KOPT-K1 (cell line): ENCODE results near the gene JAKMIP1.

Source experiments
- H3K27ac ChIP-seq: fragments of 200-600 bp; sonication (generic); 2 replicates; pipeline ENCODE4 v1.5.1; 2016; ENCODE audit warnings: antibody characterized with exemption, mild to moderate bottlenecking, low read depth, low read length; ENCODE audit not compliant: poor library complexity, severe bottlenecking
- H3K36me3 ChIP-seq: fragments of 200-600 bp; sonication (generic); 2 replicates; pipeline ENCODE4 v1.5.1; 2017; ENCODE audit warnings: antibody characterized with exemption, mild to moderate bottlenecking, low read length, moderate library complexity; ENCODE audit not compliant: insufficient read depth
- H3K9me3 ChIP-seq: fragments of 200-600 bp; sonication (generic); 2 replicates; pipeline ENCODE4 v1.5.1; 2017; ENCODE audit warnings: antibody characterized with exemption, low read length, mild to moderate bottlenecking; ENCODE audit not compliant: insufficient read depth, poor library complexity, severe bottlenecking

The JAKMIP1 gene

DNA sequence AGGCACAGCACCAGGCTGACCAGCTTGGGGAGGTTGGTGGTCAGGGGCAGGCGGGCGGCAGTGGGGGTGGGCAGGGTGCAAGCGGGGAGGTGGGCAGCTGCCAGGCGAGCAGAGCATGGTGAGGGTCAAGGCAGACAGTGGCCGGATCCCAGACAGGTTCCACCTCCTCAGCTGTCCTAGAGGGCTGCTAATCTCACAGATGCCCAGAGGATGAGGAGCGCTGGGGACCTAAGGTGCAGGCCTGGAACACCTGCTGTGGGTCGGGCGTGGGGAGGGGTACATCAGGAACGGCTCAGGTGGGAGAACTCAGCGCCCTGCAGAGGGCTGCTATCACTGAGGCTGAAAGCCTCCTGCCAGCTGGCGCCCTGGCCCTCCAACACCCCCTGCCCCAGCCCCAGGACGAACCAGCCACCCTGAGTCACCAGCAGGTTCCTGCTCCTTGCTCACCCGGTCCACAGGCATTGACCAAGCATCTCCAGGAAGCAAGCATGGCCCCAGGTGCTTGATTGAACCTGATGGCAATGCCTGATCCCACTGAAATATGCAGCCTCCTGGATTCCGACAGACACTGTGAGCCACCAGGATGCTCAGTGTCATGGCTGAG lies 153.7 kb downstream of the JAKMIP1 start:
- Histone ChIP-seq H3K36me3 (peaks cover 40% of the 10 kb centered on the region), H3K27ac (no peak overlapping the region), H3K9me3 (no peaks in the 10 kb centered on the region)

DNA sequence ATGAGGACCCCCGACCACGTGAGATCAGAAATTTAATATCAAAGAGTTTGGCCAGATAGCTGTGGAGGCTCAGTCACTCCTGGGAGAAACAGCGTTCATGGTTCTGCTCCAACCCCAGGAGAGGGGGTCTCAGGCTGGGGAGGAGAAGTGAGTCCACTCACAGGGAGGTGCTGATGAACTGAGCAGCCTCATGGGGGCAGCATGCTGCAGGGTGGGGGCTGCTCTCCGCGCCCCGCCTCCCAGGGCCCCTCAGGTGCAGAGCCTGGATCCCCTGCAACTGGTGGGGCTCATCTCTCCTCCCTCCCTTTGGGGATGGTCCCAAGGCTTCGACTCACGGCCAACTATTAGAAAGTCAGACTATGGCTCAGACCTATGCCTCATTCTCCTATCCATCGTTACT lies 155.5 kb downstream of the JAKMIP1 start:
- no peak overlapping the region for H3K27ac ChIP-seq
- H3K36me3 ChIP-seq = peaks cover 25% of the 10 kb centered on the region; the same call in 1 of the 2 replicates
- no peaks in the 10 kb centered on the region for H3K9me3 ChIP-seq

DNA sequence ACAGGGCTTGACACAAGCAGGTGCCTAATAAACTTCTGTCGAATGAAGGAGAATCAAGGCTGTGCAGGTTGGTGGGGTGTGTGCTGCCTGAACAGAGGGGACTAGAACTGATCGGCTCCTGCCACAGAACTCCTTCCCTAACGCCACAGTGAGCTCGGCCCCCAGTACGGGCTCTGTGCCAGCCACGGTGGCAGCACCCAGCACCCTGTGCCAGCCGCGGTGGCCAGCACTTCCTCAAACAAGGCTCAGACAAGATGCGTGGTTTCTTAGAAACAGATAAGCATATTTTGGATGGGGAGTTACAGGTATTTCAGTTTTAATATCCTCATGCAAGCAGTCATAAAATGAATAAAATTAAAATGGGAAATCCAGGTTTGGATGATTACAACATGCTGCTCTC lies 156.1 kb downstream of the JAKMIP1 start:
- Histone ChIP-seq H3K36me3 (peaks cover 20% of the 10 kb centered on the region; the same call in 1 of the 2 replicates), H3K27ac (no peak overlapping the region), H3K9me3 (no peaks in the 10 kb centered on the region)

DNA sequence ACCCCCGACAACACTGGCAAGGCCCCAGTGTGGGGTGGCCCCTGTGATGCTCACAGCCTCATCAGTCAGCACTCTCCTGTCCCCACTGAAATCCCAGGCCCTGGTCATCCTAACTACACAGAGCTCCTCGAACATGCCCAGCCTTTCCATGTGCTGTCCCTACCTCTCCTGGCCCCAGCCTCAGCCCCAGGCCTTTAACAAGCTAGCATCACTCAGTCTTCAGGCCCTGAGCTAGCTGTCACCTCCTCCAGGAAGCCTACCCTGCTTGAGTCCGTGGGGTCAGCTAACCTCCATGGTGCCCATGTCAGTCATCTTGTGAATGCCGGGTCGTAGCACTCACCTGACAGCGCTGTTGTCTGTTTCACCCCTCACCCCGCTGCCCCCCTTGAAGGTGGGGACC lies 156.5 kb downstream of the JAKMIP1 start:
- H3K36me3 ChIP-seq = peaks cover 17% of the 10 kb centered on the region; the same call in 1 of the 2 replicates
- no peak overlapping the region for H3K27ac ChIP-seq

DNA sequence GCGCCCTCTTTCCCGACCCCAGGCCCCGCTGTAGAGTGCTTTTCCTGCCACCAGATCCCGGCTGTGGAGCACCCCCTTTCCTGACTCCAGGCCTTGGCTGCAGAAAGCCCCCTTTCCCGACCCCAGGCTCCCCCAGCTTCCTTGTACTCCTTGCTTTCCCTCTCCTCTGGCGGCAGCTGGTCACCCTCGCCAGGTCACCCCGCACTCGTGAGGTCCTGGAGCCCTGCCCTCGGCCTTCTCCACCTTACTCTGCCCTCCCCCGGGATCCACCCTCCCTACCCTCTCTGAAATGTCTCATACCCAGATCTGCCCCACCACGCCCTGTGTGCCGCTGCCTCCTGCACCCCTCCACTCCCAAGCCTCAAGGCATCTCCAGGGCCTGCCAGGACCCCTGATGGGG lies 157.2 kb downstream of the JAKMIP1 start:
- H3K9me3 ChIP-seq = no peaks in the 10 kb centered on the region
- no peak overlapping the region for H3K27ac ChIP-seq
- 0 out of 2 replicates have a peak, but pooled peaks cover 10% of the 10 kb centered on the region for H3K36me3 ChIP-seq

More for the DNA sequence above, 156.5 kb downstream of the JAKMIP1 start:
- H3K9me3 ChIP-seq = no peaks in the 10 kb centered on the region

DNA sequence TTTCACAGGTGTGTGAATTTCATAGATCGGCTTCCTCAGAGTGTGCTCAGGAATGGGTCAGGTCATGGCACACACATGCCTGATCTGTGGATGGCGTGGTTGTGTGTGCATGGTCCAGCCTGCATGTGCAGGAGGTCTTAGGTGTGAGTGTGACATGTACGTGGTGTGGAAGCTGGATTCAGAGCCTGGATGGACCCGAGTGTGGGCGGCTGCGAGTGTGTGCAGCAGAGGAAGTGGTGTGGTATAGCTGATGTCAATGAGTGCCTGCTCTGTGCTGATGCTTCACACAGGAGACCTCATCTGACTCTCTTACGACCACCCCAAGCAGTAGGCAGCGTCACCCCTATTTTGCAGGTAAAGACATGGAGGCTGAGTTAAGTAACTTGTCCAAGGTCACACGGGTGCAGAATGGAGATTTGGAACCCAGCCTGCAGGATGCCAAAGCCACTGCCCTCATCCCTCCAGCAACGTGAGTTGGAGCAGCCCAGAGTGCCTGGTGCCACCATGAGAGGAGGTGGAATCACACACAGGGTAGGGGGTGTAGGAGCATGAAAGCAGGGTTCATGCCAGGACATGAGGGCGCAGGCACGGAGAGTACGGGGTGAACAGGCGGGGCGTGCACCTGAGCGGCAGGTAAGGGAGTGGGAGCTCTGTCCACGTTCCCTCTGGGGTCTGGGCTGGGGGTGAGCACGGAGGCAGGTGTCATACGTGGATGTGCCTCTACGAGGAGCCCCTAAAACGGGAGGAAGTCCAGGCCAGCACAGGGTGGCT lies 157.9 kb downstream of the JAKMIP1 start:
- H3K36me3 ChIP-seq = 0 out of 2 replicates have a peak, but pooled peaks cover 9% of the 10 kb centered on the region

DNA sequence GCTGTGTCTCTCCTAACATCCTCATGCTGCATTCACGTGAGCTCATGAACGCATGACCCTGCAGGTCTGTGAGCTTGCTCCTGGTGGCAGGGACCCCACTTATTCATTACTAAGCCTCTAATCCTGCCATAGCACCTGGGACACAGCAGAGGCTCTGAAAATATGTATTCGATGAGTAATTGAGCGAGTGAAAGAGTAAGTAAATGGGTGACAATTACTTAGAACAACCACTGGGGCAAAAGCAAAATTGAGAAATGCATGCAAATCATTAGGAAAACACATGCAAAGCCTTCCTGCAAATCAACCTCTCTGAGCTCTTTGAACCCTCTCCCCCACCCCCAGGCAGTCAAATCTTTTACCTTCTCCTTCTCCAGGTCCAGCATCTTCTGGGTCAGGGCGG lies 158.5 kb downstream of the JAKMIP1 start:
- Histone ChIP-seq H3K9me3 (no peaks in the 10 kb centered on the region), H3K27ac (no peak overlapping the region), H3K36me3 (0 out of 2 replicates have a peak, but pooled peaks cover 2% of the 10 kb centered on the region)

More for the DNA sequence above, 157.9 kb downstream of the JAKMIP1 start:
- no peak overlapping the region for H3K27ac ChIP-seq
- no peaks in the 10 kb centered on the region for H3K9me3 ChIP-seq

DNA sequence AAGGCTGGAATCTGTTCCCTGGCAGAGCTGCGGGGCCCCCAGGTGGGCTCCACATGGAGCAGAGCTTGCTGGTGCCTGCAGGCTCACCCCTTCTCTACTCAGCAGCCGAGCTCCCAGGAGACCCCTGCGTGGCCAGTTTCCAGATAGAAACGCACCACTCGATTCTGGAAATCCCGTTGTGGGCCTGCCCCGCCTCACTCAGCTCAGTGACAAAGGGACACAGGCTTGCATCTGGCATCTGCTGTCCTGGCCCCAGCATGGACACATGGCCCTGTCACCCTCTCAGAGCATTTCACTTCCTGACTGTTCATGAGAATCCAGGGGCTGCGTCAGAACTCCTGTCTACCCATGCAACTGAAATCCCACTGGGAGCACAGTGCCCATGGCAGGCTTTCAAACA lies 161.6 kb downstream of the JAKMIP1 start:
- Histone ChIP-seq H3K27ac (no peak overlapping the region), H3K36me3 (no peaks in the 10 kb centered on the region), H3K9me3 (no peaks in the 10 kb centered on the region)

DNA sequence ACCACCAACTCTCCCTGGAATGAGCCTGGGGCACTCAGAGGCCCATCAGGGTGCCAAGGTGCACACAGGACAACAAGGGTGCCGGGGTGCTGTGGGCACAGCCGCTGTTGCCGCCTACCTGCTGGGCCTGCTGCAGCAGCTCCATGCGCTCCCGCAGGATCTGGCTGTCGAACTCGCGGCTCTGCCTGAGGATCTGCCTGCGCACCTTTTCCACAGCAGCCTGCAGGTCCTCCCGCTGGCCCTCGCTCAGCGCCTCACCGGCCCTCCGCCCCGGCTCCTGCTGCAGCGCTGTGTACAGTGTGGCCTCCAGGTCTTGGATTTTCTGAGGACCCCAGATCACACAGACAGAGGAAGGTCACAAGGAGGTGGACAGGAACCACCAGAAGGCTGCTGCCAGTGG lies 164.6 kb downstream of the JAKMIP1 start:
- Histone ChIP-seq H3K9me3 (no peaks in the 10 kb centered on the region), H3K27ac (no peak overlapping the region), H3K36me3 (peaks cover 18% of the 10 kb centered on the region)

DNA sequence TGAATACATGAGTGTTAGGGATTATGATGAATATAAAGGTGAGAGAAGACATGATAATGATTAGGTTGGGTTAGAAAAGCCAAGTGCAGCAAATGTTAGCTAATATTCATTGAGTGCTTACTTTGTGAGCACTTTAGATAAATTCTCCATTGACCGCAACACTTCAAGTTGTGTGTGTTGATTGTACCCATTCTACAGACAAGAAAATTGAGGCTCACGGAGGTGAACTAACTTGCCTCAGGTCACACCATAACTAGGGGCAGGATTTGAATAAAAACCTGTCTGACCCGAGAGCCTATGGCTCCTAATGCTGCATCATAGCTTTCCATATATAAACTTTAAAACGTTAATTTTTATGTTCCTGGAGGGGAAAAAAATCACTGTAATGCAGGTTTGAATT lies 167.0 kb downstream of the JAKMIP1 start:
- no peaks in the 10 kb centered on the region for H3K9me3 ChIP-seq
- peaks cover 28% of the 10 kb centered on the region for H3K36me3 ChIP-seq
- no peak overlapping the region for H3K27ac ChIP-seq

DNA sequence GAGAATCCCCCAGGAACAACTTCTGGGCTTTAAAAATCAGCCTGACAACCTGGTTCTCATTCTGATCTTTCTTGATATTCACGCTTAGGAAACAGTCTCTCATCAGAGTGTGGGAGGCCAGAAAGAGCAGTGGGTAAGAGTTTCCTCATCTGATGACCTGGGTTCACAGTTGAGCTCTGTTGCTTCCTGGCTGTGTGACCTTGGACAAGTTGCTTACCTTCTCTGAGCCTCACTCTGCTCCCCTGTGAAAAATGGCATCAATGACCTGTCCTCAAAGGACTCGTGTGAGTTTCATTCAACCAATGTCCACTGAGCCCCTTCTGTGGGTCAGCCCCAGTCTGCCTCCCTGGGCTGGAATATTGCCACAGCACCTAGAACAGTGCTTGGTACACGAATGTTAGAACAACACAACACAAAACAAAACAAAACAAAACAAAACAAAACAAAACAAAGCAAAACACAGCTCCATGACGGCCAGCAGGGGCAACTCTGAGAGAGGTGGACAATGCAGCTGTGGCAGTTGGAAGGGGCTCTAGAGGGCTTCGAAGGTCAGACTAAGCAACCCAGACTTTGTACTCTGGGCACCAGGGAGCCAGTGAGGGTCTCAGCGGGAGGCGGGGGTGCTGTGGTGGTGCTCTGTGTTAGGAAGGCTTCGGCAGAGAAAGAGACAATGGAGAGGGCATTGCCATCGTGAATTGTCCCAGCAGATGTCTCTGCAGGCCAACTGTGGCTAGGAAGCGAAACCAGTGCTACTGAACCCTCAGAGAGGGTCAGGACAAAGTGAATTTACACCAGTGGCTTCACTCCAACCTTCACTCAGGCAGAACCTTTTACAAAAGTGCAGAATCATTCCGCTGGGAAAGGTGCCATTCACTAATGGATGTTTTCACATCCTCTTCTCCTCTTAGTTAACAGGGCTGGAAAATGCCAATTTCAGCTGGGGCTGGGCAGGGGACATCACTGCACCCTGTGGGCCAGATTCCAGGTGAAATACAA lies 167.8 kb downstream of the JAKMIP1 start:
- Histone ChIP-seq H3K27ac (no peak overlapping the region), H3K36me3 (peaks cover 31% of the 10 kb centered on the region), H3K9me3 (no peaks in the 10 kb centered on the region)

DNA sequence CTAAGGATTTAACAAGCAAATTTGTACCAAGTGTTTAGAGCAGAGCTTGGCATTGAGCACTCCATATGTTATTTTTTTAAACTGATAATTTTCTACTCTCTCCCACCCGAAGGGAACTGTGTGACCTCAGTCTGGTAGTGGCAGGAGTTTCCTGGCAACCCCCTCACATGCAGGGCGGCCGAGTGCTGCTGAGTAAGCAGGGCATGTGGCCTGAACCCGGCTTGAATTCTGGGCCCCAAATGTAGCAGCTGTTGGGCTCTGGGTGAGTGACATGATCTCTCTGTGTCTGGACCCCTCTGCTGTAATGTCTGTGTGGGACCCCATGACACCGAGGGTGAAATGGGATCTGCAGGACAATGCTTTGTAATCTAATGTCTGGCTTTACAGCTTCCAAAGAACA lies 168.5 kb downstream of the JAKMIP1 start:
- Histone ChIP-seq H3K27ac (no peak overlapping the region), H3K9me3 (no peaks in the 10 kb centered on the region), H3K36me3 (peaks cover 31% of the 10 kb centered on the region)

DNA sequence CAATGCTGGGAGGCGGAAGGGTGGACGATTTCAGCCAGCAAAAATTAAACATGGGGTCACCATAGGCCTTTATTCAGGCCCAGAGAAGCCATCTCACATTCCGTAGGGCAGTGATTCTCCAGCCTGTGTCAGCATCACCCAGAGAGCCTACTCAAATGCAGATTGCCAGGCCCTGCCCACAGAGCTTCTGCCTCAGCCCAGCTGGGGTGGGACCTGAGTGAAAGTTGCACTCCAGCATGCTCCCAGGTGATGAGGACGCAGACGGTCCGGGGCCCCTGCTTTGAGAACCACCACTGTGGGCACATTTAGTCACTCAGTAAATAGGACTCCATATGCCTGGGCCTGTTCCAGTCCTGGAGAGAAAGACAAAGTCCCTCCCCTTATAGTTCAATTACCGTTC lies 169.7 kb downstream of the JAKMIP1 start:
- H3K9me3 ChIP-seq = no peaks in the 10 kb centered on the region

DNA sequence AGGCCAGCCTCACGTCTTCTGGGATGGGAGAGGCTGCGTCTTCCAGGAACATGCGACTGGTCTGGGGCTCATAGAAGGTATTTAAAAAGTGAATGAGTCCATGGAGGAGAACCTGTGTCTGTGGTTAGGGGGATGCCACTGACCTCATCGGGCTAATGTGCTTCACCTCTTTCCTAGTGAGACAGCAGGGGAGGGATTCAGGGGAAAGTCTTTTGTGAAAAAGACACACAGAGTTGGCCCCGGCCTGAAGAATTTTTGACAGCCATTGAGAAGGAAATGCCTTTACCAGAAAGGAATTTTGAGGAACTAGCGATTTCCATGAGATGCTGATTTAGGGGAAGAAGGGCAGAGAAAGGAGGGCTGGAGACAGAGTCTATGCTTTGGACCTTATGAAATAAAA lies 171.1 kb downstream of the JAKMIP1 start:
- Histone ChIP-seq H3K9me3 (no peaks in the 10 kb centered on the region), H3K36me3 (peaks cover 31% of the 10 kb centered on the region), H3K27ac (no peak overlapping the region)

More for the DNA sequence above, 169.7 kb downstream of the JAKMIP1 start:
- Histone ChIP-seq H3K27ac (no peak overlapping the region), H3K36me3 (peaks cover 31% of the 10 kb centered on the region)

DNA sequence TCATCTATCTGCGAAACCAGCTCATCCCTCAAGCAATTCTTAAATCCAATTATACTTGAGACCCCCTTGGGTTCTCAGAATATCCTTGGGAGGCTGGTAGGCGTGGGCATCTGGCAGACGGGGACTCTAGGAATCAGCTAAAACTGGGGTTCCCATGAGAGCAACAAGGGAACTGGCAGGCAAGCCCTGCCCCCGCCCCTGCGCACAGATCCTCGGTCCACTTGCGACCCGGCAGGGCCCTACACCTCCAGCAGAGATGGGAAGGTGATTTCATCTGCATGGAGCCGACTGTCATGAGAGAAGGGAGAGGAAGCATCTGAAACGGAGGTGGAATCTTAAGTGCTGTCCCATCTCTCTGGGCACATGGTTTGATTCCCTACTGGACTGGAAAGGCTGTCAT lies 172.2 kb downstream of the JAKMIP1 start:
- no peaks in the 10 kb centered on the region for H3K9me3 ChIP-seq
- H3K27ac ChIP-seq = no peak overlapping the region
- peaks cover 30% of the 10 kb centered on the region for H3K36me3 ChIP-seq
